KOPT-K1 (cell line): ENCODE data around the gene PGLYRP2.
"Not testable (repeated sequence)": the region's sequence is repeated elsewhere in the genome, so short reads cannot be mapped to it uniquely, and the experiment has no call there.

ENCODE experiments used
- H3K27ac ChIP-seq: fragments of 200-600 bp; sonication (generic); 2 replicates; pipeline ENCODE4 v1.5.1; 2016; ENCODE audit warnings: antibody characterized with exemption, mild to moderate bottlenecking, low read depth, low read length; ENCODE audit not compliant: poor library complexity, severe bottlenecking
- H3K36me3 ChIP-seq: fragments of 200-600 bp; sonication (generic); 2 replicates; pipeline ENCODE4 v1.5.1; 2017; ENCODE audit warnings: antibody characterized with exemption, mild to moderate bottlenecking, low read length, moderate library complexity; ENCODE audit not compliant: insufficient read depth
- H3K9me3 ChIP-seq: fragments of 200-600 bp; sonication (generic); 2 replicates; pipeline ENCODE4 v1.5.1; 2017; ENCODE audit warnings: antibody characterized with exemption, low read length, mild to moderate bottlenecking; ENCODE audit not compliant: insufficient read depth, poor library complexity, severe bottlenecking

The PGLYRP2 gene, protein sequence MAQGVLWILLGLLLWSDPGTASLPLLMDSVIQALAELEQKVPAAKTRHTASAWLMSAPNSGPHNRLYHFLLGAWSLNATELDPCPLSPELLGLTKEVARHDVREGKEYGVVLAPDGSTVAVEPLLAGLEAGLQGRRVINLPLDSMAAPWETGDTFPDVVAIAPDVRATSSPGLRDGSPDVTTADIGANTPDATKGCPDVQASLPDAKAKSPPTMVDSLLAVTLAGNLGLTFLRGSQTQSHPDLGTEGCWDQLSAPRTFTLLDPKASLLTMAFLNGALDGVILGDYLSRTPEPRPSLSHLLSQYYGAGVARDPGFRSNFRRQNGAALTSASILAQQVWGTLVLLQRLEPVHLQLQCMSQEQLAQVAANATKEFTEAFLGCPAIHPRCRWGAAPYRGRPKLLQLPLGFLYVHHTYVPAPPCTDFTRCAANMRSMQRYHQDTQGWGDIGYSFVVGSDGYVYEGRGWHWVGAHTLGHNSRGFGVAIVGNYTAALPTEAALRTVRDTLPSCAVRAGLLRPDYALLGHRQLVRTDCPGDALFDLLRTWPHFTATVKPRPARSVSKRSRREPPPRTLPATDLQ

GRCh38 chr19:15479391-15480345 lies at the start of gene PGLYRP2:
Gene PGLYRP2 (minus strand): TSS chr19:15479501. CDS start chr19:15479371, 130 bp downstream.
- Histone ChIP-seq H3K36me3 (no peaks in the 10 kb centered on the region), H3K27ac (no peak within 1 kb of the TSS), H3K9me3 (no peaks in the 10 kb centered on the region)

DNA sequence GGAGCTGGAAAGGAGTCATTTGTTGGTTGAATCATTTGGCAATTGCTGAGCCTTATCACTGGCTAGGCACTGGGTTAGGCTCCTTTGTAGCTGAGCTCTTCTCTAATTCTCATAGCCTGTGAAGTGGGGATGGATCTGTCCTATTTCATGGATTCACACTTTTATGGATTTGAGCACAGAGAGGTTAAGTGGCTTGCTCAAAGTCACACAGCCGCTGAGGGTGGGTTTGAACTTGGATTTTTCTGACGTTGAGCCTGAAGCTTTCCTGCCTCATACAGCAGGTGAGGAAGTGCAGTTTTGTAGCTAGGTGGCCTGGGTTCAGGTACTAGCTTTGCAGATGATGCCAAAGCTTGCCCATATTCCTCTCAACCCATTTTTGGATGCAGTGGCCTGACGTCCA lies 48.4 kb upstream of the PGLYRP2 start:
- H3K36me3 ChIP-seq = no peaks in the 10 kb centered on the region
- no peak overlapping the region for H3K27ac ChIP-seq
- H3K9me3 ChIP-seq = peaks cover 6% of the 10 kb centered on the region

GRCh38 chr19:15526408-15526807 lies 47.1 kb upstream of the PGLYRP2 start:
- Histone ChIP-seq H3K36me3 (no peaks in the 10 kb centered on the region), H3K9me3 (peaks cover 6% of the 10 kb centered on the region)

DNA sequence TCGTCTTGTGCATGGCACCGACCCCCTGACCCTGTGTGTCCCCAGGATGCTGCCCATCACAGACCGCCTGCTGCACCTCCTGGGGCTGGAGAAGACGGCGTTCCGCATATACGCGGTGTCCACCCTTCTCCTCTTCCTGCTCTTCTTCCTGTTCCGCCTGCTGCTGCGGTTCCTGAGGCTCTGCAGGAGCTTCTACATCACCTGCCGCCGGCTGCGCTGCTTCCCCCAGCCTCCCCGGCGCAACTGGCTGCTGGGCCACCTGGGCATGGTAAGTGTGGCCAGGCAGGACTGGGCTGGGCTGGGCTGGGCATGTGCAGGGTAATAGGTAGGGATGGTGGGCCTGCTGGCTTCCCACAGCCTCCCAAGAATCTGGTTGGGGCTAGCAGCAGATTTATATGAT lies 46.0 kb upstream of the PGLYRP2 start:
- H3K36me3 ChIP-seq = no peaks in the 10 kb centered on the region
- peaks cover 3% of the 10 kb centered on the region for H3K9me3 ChIP-seq
- no peak overlapping the region for H3K27ac ChIP-seq

More at GRCh38 chr19:15526408-15526807, 47.1 kb upstream of the PGLYRP2 start:
- H3K27ac ChIP-seq = no peak overlapping the region

DNA sequence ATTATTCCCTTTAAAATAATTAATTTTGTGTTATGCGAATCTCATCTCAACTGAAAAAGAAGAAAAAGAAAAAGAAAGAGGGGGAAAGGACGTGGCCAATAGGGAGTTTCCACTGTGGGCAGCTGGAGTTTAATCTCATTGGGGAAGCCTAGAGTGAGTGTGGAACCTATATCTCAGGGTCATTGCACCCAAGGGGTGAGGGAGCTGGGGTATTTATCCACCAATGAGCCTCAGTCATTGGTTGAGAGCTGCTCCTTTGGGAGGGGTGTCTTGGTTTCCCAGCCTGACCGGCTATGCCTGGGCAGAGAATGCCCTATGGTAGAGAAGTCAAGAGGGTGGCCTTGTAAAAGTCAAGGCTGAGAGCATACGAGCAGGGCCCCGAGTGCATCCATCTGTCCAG lies 45.5 kb upstream of the PGLYRP2 start:
- Histone ChIP-seq H3K9me3 (no peaks in the 10 kb centered on the region), H3K36me3 (no peaks in the 10 kb centered on the region), H3K27ac (no peak overlapping the region)

GRCh38 chr19:15519433-15519976 lies 40.2 kb upstream of the PGLYRP2 start:
- no peaks in the 10 kb centered on the region for H3K36me3 ChIP-seq
- H3K9me3 ChIP-seq = peaks cover 21% of the 10 kb centered on the region
- no peak overlapping the region for H3K27ac ChIP-seq

DNA sequence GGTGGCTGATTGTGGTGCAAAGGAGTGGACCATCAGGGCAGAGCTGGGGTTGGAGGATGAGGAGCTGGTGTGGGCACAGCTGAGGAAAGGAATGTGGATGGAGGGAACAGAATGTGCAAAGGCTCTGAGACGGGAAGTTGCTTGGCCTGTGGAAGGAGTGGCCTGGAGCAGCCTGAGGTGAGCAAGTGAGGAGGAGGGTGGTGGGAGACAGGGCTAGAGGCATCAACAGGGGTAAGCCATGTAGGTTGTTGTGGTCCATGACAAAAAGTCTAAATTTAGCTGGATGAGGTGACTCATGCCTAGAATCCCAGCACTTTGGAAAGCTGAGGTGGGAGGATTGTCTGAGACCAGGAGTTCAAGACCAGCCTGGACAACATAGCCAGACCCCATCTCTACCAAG lies 38.5 kb upstream of the PGLYRP2 start:
- no peaks in the 10 kb centered on the region for H3K36me3 ChIP-seq
- H3K9me3 ChIP-seq = peaks cover 21% of the 10 kb centered on the region
- H3K27ac ChIP-seq = no peak overlapping the region

DNA sequence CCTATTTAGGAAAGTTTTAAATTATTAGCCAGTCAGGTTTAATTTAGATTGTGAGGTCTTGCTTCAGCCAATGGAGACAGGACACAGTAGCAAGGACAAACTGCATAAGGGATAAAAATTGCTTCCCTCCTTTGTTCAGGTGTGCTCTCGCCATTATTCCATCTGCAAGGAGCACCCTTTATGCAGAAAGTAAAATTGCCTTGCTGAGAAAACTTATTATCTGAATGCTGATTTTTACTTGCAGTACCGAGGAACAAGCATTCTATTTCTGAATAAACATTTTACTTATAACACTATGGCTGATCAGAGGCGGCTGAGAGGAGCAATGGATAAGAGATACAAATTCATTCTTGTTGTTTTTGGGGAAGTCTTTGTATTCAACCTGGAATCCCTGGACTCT lies 37.1 kb upstream of the PGLYRP2 start:
- Histone ChIP-seq H3K27ac (no peak overlapping the region), H3K9me3 (peaks cover 21% of the 10 kb centered on the region), H3K36me3 (no peaks in the 10 kb centered on the region)

- Histone ChIP-seq H3K27ac (peak overlapping the region; percentile 77), H3K9me3 (peaks cover 21% of the 10 kb centered on the region)
- H3K36me3 ChIP-seq = not testable (repeated sequence)
Observed at GRCh38 chr19:15515227-15515625, 35.9 kb upstream of the PGLYRP2 start.

DNA sequence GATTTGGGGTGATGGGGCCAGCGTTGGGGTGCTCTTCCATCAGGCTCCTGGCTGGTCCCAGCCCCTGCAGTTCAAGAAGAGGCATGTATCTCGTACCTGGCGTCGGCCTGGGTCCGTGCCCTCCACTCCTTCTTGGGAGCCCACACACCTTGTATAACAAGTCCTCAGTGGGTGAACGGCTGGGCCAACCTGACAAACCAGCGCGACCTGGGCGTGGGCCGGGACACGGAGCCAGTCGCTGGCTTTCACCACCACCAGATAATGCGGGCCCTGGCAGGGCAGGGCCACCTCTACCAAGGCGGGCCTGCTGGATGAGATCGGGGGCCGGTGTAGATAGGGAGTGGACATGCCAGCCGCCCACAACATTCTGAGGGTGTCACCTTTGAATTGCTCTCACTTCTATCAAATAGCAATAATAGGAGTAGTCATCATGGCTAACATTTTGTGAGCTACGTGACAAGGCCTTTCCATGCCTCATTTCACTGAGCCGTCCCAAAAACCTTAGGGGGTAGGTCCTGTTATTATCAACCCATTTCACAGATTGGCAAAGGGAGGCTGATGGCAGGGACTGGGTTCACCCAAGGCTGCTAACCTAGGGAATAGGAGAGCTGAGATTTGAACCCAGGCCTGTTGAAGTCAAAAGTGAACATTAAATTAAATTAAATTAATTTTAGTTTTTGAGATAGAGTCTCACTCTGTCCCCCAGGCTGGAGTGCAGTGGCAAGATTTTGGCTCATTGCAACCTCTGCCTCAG lies 32.5 kb upstream of the PGLYRP2 start:
- Histone ChIP-seq H3K36me3 (no peaks in the 10 kb centered on the region), H3K27ac (no peak overlapping the region), H3K9me3 (peaks cover 11% of the 10 kb centered on the region)

DNA sequence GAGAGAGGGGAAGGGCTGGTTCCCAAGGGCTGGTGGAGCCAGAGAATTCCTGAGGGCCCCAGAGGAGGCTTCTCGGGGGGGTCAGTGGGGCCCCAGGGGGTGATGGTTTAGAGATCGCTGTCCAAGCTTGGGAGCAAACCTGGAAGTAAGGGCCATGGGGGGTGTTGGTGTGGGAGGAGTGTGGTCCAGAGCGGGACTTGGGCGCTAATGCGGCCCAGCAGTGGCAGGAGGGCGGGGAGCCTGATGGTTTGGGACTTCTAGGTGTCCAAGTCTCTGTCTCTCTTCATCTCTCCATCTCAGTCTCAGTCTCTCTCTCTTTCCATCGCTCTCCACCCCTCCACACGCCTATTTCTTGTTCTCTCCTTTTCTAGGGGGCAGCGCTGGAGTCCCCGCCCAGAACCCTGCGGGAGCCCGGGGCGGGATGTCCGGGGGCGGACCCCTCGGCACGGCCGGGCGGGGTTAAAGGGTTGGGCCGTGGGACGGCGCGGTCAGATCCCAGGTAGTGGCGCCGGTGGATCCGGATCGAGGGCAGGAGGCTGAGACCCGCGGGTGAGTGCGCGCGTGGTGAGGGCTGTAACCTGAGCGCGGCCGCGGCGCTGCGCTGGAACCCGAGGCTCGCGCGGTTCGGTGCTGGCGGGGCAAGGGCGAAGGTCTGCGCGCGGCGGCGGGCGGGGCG lies 28.9 kb upstream of the PGLYRP2 start, which contains the start of gene CYP4F22:
TSS of gene CYP4F22 (plus strand) at position 491 of the 676 bp plus-strand sequence. CDS start 16,812 bp downstream, outside the sequence.
- Histone ChIP-seq H3K36me3 (no peaks in the 10 kb centered on the region), H3K9me3 (no peaks in the 10 kb centered on the region), H3K27ac (no peak within 1 kb of the TSS)

GRCh38 chr19:15507068-15508034 lies 28.1 kb upstream of the PGLYRP2 start:
- H3K36me3 ChIP-seq = no peaks in the 10 kb centered on the region
- H3K27ac ChIP-seq = no peak overlapping the region
- no peaks in the 10 kb centered on the region for H3K9me3 ChIP-seq

GRCh38 chr19:15506074-15506571 lies 26.8 kb upstream of the PGLYRP2 start:
- Histone ChIP-seq H3K9me3 (no peaks in the 10 kb centered on the region), H3K36me3 (no peaks in the 10 kb centered on the region), H3K27ac (no peak overlapping the region)
